Measurements from ENCODE around the gene CHST11. TPM values are rescaled to one million over a fixed set of nuclear protein-coding genes. Genes with fewer than 3 reads are reported as not detected.

CHST11 gene
- total and polyA plus RNA-seq, 10 donors: 5.2 to 65.1 (median 48.4) TPM

- Histone ChIP-seq H3K27ac (no peak overlapping the region), H3K4me3 (no peak overlapping the region), H3K27me3 (replicated peaks in 1 of 7) (no peaks in the 10 kb centered on the region), H3K9me3 (no peaks in the 10 kb centered on the region), H3K36me3 (peaks cover 0 to 6% (median 0%) of the 10 kb centered on the region in 6 donors), H3K4me1 (peaks cover 0 to 43% (median 4%) of the 10 kb centered on the region in 6 donors)
- 63 to 87% (median 75%) methylated on average over 5 of the region's 5 CpGs for WGBS, 5 donors
- no peak for TF ChIP-seq POLR2A (IDR thresholded peaks at IDR 0.05)
- TF ChIP-seq CTCF (IDR thresholded peaks at IDR 0.05 in 8 of 11, conservative IDR thresholded peaks at IDR 0.05 in 3 of 11): no peak
- intact Hi-C loops (cut with DNase I; ENCODE audit: low total_unique reads): no loop called here
- DNase-seq: no peak
These were observed 200.2 kb downstream of the CHST11 start for GRCh38 chr12:104656921-104657320.

GRCh38 chr12:104657726-104658484, 201.2 kb downstream of the CHST11 start:
- H3K27ac ChIP-seq: no peak overlapping the region
- WGBS, 5 donors: 89 to 94% (median 93%) methylated on average over 10 to 13 of the region's 13 CpGs
- H3K9me3 ChIP-seq: no peaks in the 10 kb centered on the region
- H3K4me3 ChIP-seq: no peak overlapping the region
- intact Hi-C loops (cut with DNase I; ENCODE audit: low total_unique reads): no loop called here
- TF ChIP-seq POLR2AphosphoS5 (IDR thresholded peaks at IDR 0.05) (no peak), CTCF (IDR thresholded peaks at IDR 0.05 in 8 of 11, conservative IDR thresholded peaks at IDR 0.05 in 3 of 11) (no peak), POLR2A (IDR thresholded peaks at IDR 0.05) (no peak)
- peaks cover 0 to 37% (median 0%) of the 10 kb centered on the region in 6 donors for H3K4me1 ChIP-seq
- H3K36me3 ChIP-seq: peaks cover 0 to 6% (median 0%) of the 10 kb centered on the region in 6 donors
- DNase-seq: no peak
- no peaks in the 10 kb centered on the region for H3K27me3 ChIP-seq (replicated peaks in 1 of 7)

- intact Hi-C loops (cut with DNase I; ENCODE audit: low total_unique reads): no loop called here
- no peak for TF ChIP-seq POLR2AphosphoS5 (IDR thresholded peaks at IDR 0.05)
- TF ChIP-seq CTCF (IDR thresholded peaks at IDR 0.05 in 8 of 11, conservative IDR thresholded peaks at IDR 0.05 in 3 of 11): no peak
- TF ChIP-seq POLR2A (IDR thresholded peaks at IDR 0.05): no peak
- Histone ChIP-seq H3K4me1 (peaks cover 0 to 30% (median 0%) of the 10 kb centered on the region in 6 donors), H3K36me3 (peaks cover 0 to 6% (median 0%) of the 10 kb centered on the region in 6 donors), H3K27me3 (replicated peaks in 1 of 7) (no peaks in the 10 kb centered on the region), H3K4me3 (no peak overlapping the region), H3K9me3 (no peaks in the 10 kb centered on the region), H3K27ac (no peak overlapping the region)
- WGBS, 5 donors: 92 to 99% (median 97%) methylated on average over 5 of the region's 5 CpGs
- no peak for DNase-seq
These were observed 202.3 kb downstream of the CHST11 start for GRCh38 chr12:104659058-104659457.

- TF ChIP-seq CTCF (IDR thresholded peaks at IDR 0.05 in 8 of 11, conservative IDR thresholded peaks at IDR 0.05 in 3 of 11) (no peak), POLR2A (IDR thresholded peaks at IDR 0.05) (no peak), POLR2AphosphoS5 (IDR thresholded peaks at IDR 0.05) (no peak)
- WGBS, 5 donors: 71 to 85% (median 75%) methylated on average over 6 of the region's 6 CpGs
- intact Hi-C loops (cut with DNase I; ENCODE audit: low total_unique reads): no loop called here
These were observed 205.5 kb downstream of the CHST11 start for GRCh38 chr12:104662203-104662602.

More at GRCh38 chr12:104662203-104662602, 205.5 kb downstream of the CHST11 start:
- peaks cover 0 to 8% (median 0%) of the 10 kb centered on the region in 6 donors for H3K36me3 ChIP-seq
- peaks cover 0 to 40% (median 4%) of the 10 kb centered on the region in 6 donors for H3K4me1 ChIP-seq
- DNase-seq: no peak
- H3K27me3 ChIP-seq (replicated peaks in 1 of 7): no peaks in the 10 kb centered on the region
- H3K27ac ChIP-seq: no peak overlapping the region
- H3K4me3 ChIP-seq: no peak overlapping the region
- H3K9me3 ChIP-seq: no peaks in the 10 kb centered on the region

All from spleen (tissue), 11 donors.